ENCODE data around the gene THRB. TPM values are rescaled to one million over a fixed set of nuclear protein-coding genes. Genes with fewer than 3 reads are reported as not detected.

THRB gene
- total and polyA plus RNA-seq, 12 donors, result 3.8 to 32.8 (median 26.0) TPM

- peaks cover 2 to 24% (median 10%) of the 10 kb centered on the region in 9 donors for H3K4me1 ChIP-seq
- WGBS, 2 donors, result 41 to 49% methylated on average over 3 of the region's 3 CpGs
- DNase-seq (no peak), ATAC-seq (no peak)
- TF ChIP-seq CTCF (IDR thresholded peaks at IDR 0.05), result no peak
- H3K27me3 ChIP-seq, result no peaks in the 10 kb centered on the region
- H3K4me3 ChIP-seq, result no peak overlapping the region
- peaks cover 0 to 4% (median 0%) of the 10 kb centered on the region in 11 donors for H3K9me3 ChIP-seq
- no peak overlapping the region for H3K27ac ChIP-seq
- no peaks in the 10 kb centered on the region for H3K36me3 ChIP-seq
- intact Hi-C loops (cut with DNase I), result no loop called here
These were observed 17.6 kb downstream of the THRB start for GRCh38 chr3:24476871-24477656.

GRCh38 chr3:24475925-24476324 lies 18.7 kb downstream of the THRB start:
- Histone ChIP-seq H3K27ac (no peak overlapping the region), H3K4me1 (peaks cover 2 to 29% (median 4%) of the 10 kb centered on the region in 9 donors), H3K27me3 (no peaks in the 10 kb centered on the region), H3K9me3 (peaks cover 0 to 4% (median 0%) of the 10 kb centered on the region in 11 donors), H3K36me3 (no peaks in the 10 kb centered on the region), H3K4me3 (no peak overlapping the region)
- intact Hi-C loops (cut with DNase I), result no loop called here
- DNase-seq (no peak), ATAC-seq (no peak)
- TF ChIP-seq CTCF (IDR thresholded peaks at IDR 0.05), result no peak
- WGBS, 2 donors, result 38 to 43% methylated on average over 1 of the region's 1 CpG

GRCh38 chr3:24474862-24475261 lies 19.8 kb downstream of the THRB start:
- H3K36me3 ChIP-seq, result no peaks in the 10 kb centered on the region
- H3K4me1 ChIP-seq, result peaks cover 0 to 29% (median 4%) of the 10 kb centered on the region in 9 donors
- peaks cover 0 to 4% (median 0%) of the 10 kb centered on the region in 11 donors for H3K9me3 ChIP-seq
- TF ChIP-seq CTCF (IDR thresholded peaks at IDR 0.05), result no peak
- 92 to 93% methylated on average over 4 of the region's 4 CpGs for WGBS, 2 donors
- no peak overlapping the region for H3K4me3 ChIP-seq
- ATAC-seq (no peak), DNase-seq (no peak)
- no peak overlapping the region for H3K27ac ChIP-seq
- no peaks in the 10 kb centered on the region for H3K27me3 ChIP-seq
- intact Hi-C loops (cut with DNase I), result no loop called here

- no peak for ATAC-seq
- H3K27ac ChIP-seq, result no peak overlapping the region
- peaks cover 0 to 10% (median 0%) of the 10 kb centered on the region in 11 donors for H3K9me3 ChIP-seq
- no peak for DNase-seq
- 93 to 94% methylated on average over 1 of the region's 1 CpG for WGBS, 2 donors
- H3K4me1 ChIP-seq, result peaks cover 0 to 19% (median 4%) of the 10 kb centered on the region in 9 donors
- intact Hi-C loops (cut with DNase I), result no loop called here
- H3K36me3 ChIP-seq, result no peaks in the 10 kb centered on the region
- TF ChIP-seq CTCF (IDR thresholded peaks at IDR 0.05), result no peak
- H3K27me3 ChIP-seq, result no peaks in the 10 kb centered on the region
- H3K4me3 ChIP-seq, result no peak overlapping the region
These were observed 22.3 kb downstream of the THRB start for GRCh38 chr3:24472358-24472757.
